IMR-90 (cell line): ENCODE results near the gene KCTD12. TPM values are rescaled to one million over a fixed set of nuclear protein-coding genes. Genes with fewer than 3 reads are reported as not detected.

Experiments
- ATAC-seq: fragments of 200-7000 bp; cut with Tn5 transposase; 2 replicates; pipeline ENCODE4 v1.9.1; 2020; ENCODE audit warnings: low read depth, mild to moderate bottlenecking, moderate library complexity
- BruUV-seq: library from RNA; stranded (reverse); fragments of 400-500 nt; replicated peaks from 2 replicates; lab custom pipeline; 2021; lab: Mats Ljungman, UMichigan
- CTCF ChIA-PET: fragments of 300-600 bp; formaldehyde crosslinking; extraction: SDS; loops from one replicate; lab custom pipeline; 2021; ENCODE audit warnings: antibody characterized with exemption; lab: Yijun Ruan, JAX
- POLR2A ChIA-PET: fragments of 300-600 bp; sonication (Branson Sonifier 250); formaldehyde crosslinking; loops from one replicate; lab custom pipeline; 2022; ENCODE audit warnings: antibody characterized with exemption; ENCODE audit not compliant: unreplicated experiment; lab: Charles Lee
- DNase-seq: peaks from one replicate; pipeline ENCODE4 v3.0.0; 2013
- H2AFZ ChIP-seq: replicated peaks from 2 replicates; pipeline ENCODE3; 2013; ENCODE audit warnings: low read length, mild to moderate bottlenecking; ENCODE audit not compliant: poor library complexity
- H2AK5ac ChIP-seq: 2 replicates; pipeline ENCODE4 v1.6.1; 2013; ENCODE audit warnings: low read depth, low read length, inconsistent platforms
- H2AK9ac ChIP-seq: replicated peaks from 2 replicates; pipeline ENCODE3; 2013; ENCODE audit warnings: mild to moderate bottlenecking, low read depth, low read length, moderate library complexity; ENCODE audit not compliant: poor library complexity
- H2BK120ac ChIP-seq: 2 replicates; pipeline ENCODE4 v1.6.1; 2013; ENCODE audit warnings: low read depth, low read length, inconsistent platforms
- H2BK15ac ChIP-seq: 3 replicates; pipeline ENCODE4 v1.6.1; 2013; ENCODE audit warnings: low read depth, low read length, inconsistent platforms
- H2BK20ac ChIP-seq: 2 replicates; pipeline ENCODE4 v1.6.1; 2013; ENCODE audit warnings: low read depth, mild to moderate bottlenecking, inconsistent platforms, low read length, moderate library complexity
- H2BK5ac ChIP-seq: 2 replicates; pipeline ENCODE4 v1.6.1; 2013; ENCODE audit warnings: mild to moderate bottlenecking, low read depth, low read length, inconsistent platforms; ENCODE audit not compliant: poor library complexity, severe bottlenecking
- H3K14ac ChIP-seq: replicated peaks from 2 replicates; pipeline ENCODE4 v1.6.1; 2013; ENCODE audit warnings: low read depth, low read length, inconsistent platforms
- H3K18ac ChIP-seq: 2 replicates; pipeline ENCODE4 v1.6.1; 2013; ENCODE audit warnings: low read depth, low read length, control low read depth
- H3K23ac ChIP-seq: 2 replicates; pipeline ENCODE4 v1.6.1; 2013; ENCODE audit warnings: low read depth, low read length, inconsistent platforms
- H3K27ac ChIP-seq: 2 replicates; pipeline ENCODE4 v1.5.1; 2013; ENCODE audit warnings: mild to moderate bottlenecking, control low read depth, low read length; ENCODE audit not compliant: insufficient read depth
- H3K27me3 ChIP-seq: 2 replicates; pipeline ENCODE4 v1.6.1; 2013; ENCODE audit warnings: low read length; ENCODE audit not compliant: control insufficient read depth, insufficient read depth
- H3K36me3 ChIP-seq: 2 replicates; pipeline ENCODE4 v1.6.1; 2013; ENCODE audit warnings: low read length, mixed read lengths; ENCODE audit not compliant: control insufficient read depth, insufficient read depth
- H3K4ac ChIP-seq: 2 replicates; pipeline ENCODE4 v1.6.1; 2013; ENCODE audit warnings: low read depth, low read length, inconsistent platforms
- H3K4me1 ChIP-seq: 2 replicates; pipeline ENCODE4 v1.6.1; 2013; ENCODE audit warnings: low read length, mixed read lengths; ENCODE audit not compliant: control insufficient read depth, insufficient read depth
- H3K4me2 ChIP-seq: 2 replicates; pipeline ENCODE4 v1.6.1; 2013; ENCODE audit warnings: low read depth, mild to moderate bottlenecking, control low read depth, low read length, moderate library complexity
- H3K4me3 ChIP-seq: 2 replicates; pipeline ENCODE4 v1.5.1; 2013; ENCODE audit warnings: low read depth, mild to moderate bottlenecking, control low read depth, low read length, moderate library complexity; ENCODE audit not compliant: insufficient read depth
- H3K56ac ChIP-seq: 2 replicates; pipeline ENCODE4 v1.6.1; 2013; ENCODE audit warnings: low read length, inconsistent platforms; ENCODE audit not compliant: insufficient read depth; ENCODE audit errors: extremely low read depth
- H3K79me1 ChIP-seq, 2 experiments: 2 replicates each; pipeline ENCODE4 v1.6.1; 2013; ENCODE audit warnings: low read length in 2 of 2, inconsistent platforms in 1 of 2, low read depth in 1 of 2
- H3K9ac ChIP-seq: 2 replicates; pipeline ENCODE4 v1.6.1; 2013; ENCODE audit warnings: low read depth, low read length, control low read depth
- H3K9me1 ChIP-seq: 2 replicates; pipeline ENCODE4 v1.6.1; 2013; ENCODE audit warnings: low read length, inconsistent platforms; ENCODE audit not compliant: insufficient read depth
- H3K9me3 ChIP-seq: 2 replicates; pipeline ENCODE4 v1.6.1; 2013; ENCODE audit warnings: low read length; ENCODE audit not compliant: control insufficient read depth, insufficient read depth
- H4K20me1 ChIP-seq: 2 replicates; pipeline ENCODE4 v1.6.1; 2013; ENCODE audit warnings: low read length, inconsistent platforms; ENCODE audit not compliant: insufficient read depth
- H4K5ac ChIP-seq: 2 replicates; pipeline ENCODE4 v1.6.1; 2013; ENCODE audit warnings: mild to moderate bottlenecking, low read depth, low read length, control low read depth
- H4K8ac ChIP-seq, 2 experiments: 2 replicates each; pipeline ENCODE4 v1.6.1; 2013; ENCODE audit warnings: low read depth in 2 of 2, low read length in 2 of 2, control low read depth in 1 of 2, inconsistent platforms in 1 of 2
- H4K91ac ChIP-seq: 2 replicates; pipeline ENCODE4 v1.6.1; 2013; ENCODE audit warnings: low read depth, low read length, inconsistent platforms; ENCODE audit not compliant: insufficient read depth
- BHLHE40 ChIP-seq: fragments of 150-350 bp; IDR thresholded peaks from 2 replicates; pipeline ENCODE4 v1.6.1; 2016; ENCODE audit warnings: mild to moderate bottlenecking, low read depth, low read length
- CEBPB ChIP-seq: IDR thresholded peaks from 2 replicates; pipeline ENCODE4 v1.6.1; 2012; ENCODE audit warnings: low read depth, low read length, improper control_type of control experiment
- ELK1 ChIP-seq: fragments of 150-350 bp; IDR thresholded peaks from 2 replicates; pipeline ENCODE4 v1.6.1; 2016; ENCODE audit warnings: low read depth, mild to moderate bottlenecking, low read length, moderate library complexity, borderline replicate concordance
- FOS ChIP-seq: fragments of 150-350 bp; IDR thresholded peaks from 2 replicates; pipeline ENCODE4 v1.6.1; 2016; ENCODE audit warnings: low read depth, low read length
- MAFK ChIP-seq: IDR thresholded peaks from 2 replicates; pipeline ENCODE4 v1.6.1; 2012; ENCODE audit warnings: low read depth, low read length, improper control_type of control experiment
- MAZ ChIP-seq: IDR thresholded peaks from 2 replicates; pipeline ENCODE4 v1.6.1; 2012; ENCODE audit warnings: low read depth, mild to moderate bottlenecking, low read length, improper control_type of control experiment, moderate library complexity, borderline replicate concordance
- NFE2L2 ChIP-seq: fragments of 150-350 bp; IDR thresholded peaks from 2 replicates; pipeline ENCODE4 v1.6.1; 2016; ENCODE audit warnings: low read depth, mild to moderate bottlenecking, low read length
- POLR2A ChIP-seq: IDR thresholded peaks from 2 replicates; pipeline ENCODE4 v1.6.1; 2012; ENCODE audit warnings: mild to moderate bottlenecking, low read depth, low read length
- RAD21 ChIP-seq: IDR thresholded peaks from 2 replicates; pipeline ENCODE4 v1.6.1; 2012; ENCODE audit warnings: low read length, improper control_type of control experiment
- RCOR1 ChIP-seq: IDR thresholded peaks from 2 replicates; pipeline ENCODE4 v1.6.1; 2012; ENCODE audit warnings: mild to moderate bottlenecking, low read length, improper control_type of control experiment; ENCODE audit not compliant: insufficient replicate concordance
- SMC3 ChIP-seq: fragments of 150-350 bp; IDR thresholded peaks from 2 replicates; pipeline ENCODE4 v1.6.1; 2016; ENCODE audit warnings: low read depth, mild to moderate bottlenecking, antibody characterized with exemption, low read length, moderate library complexity
- WGBS, 2 experiments: methylation state at CpG; one replicate each; pipeline versions ENCODE4 v1.1.5 to v1.1.7; 2013; ENCODE audit warnings: missing lambda C conversion rate in 2 of 2; ENCODE audit not compliant: insufficient read length in 1 of 2; ENCODE audit errors: extremely low coverage in 2 of 2; 5-methylcytosine and 5-hydroxymethylcytosine counted together
- dilution Hi-C: fragments of 300-500 bp; cut with HindIII; formaldehyde crosslinking; loops from one replicate; pipeline ENCODE4 v1.14.3; 2018; ENCODE audit warnings: low sequenced_read_pairs; ENCODE audit not compliant: unreplicated experiment
- in situ Hi-C: fragments of 300-500 bp; cut with MboI; formaldehyde crosslinking; loops from 3 replicates; pipeline ENCODE4 v1.14.3; 2019; ENCODE audit warnings: low sequenced_read_pairs, inconsistent platforms, mixed read lengths
- intact Hi-C: fragments of 100-400 bp; cut with micrococcal nuclease; formaldehyde crosslinking; loops from 2 replicates; pipeline ENCODE4 v1.10.0; 2022
- polyA plus RNA-seq, 3 experiments: library from polyadenylated mRNA; depleted of rRNA; stranded (reverse); fragments of >200 nt; gene quantifications; 2 replicates each; pipeline ENCODE4 v1.2.3, GENCODE V29; 2012; ENCODE audit warnings: low replicate concordance in 1 of 3
- total RNA-seq: library from RNA; depleted of rRNA; stranded (reverse); fragments of >200 nt; gene quantifications from 2 replicates; pipeline ENCODE4 v1.2.3, GENCODE V29; 2012
- TF ChIP-seq, protein P1 (sequence below): fragments of 150-350 bp; IDR thresholded peaks from 2 replicates; pipeline ENCODE4 v1.6.1; 2017; ENCODE audit warnings: mild to moderate bottlenecking, antibody characterized with exemption, low read length, low read depth
- TF ChIP-seq, protein P2 (sequence below): conservative IDR thresholded peaks from 2 replicates; pipeline ENCODE4 v1.5.1; 2012; ENCODE audit warnings: mild to moderate bottlenecking, low read depth, low read length, improper control_type of control experiment

The KCTD12 gene
- total and polyA plus RNA-seq, 2 of the 4 experiments (the other 2 are of a cell fraction) = 1.8 to 1.9 TPM

DNA sequence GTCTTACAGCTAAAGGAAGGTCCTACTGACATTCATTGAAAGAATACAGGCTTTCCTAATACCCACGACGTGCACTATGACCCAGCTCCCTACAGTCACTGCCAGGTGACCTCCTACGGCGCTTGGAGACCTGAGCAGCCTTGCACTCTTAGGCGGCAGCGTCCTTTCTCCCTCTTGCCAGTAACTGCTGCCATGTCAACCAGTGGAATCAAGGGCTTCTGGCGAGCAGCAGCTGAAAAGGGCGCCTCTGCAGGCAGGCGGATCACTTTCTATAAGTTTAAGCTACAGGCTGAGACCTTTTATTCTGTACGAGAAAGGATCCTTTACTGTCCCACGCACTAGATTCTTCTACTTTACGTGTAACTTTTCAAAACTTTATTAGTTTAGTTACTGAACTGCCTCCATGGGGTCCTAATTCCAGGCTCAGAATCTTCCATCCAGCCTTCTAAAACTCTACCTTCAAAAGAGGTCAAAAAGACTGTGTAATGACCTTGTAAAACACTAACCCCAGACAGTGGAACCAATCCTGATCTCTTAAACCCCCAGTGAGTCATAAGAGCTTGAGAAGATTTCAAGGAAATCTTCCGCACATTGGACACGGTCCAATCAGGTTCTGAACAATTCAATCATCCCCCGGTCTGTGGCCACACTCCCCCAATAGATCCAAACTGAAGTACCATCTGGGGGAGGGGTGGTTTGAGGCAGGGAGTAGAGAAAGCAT is 1.9 kb downstream of the KCTD12 start:
- TF ChIP-seq, protein P1, sequence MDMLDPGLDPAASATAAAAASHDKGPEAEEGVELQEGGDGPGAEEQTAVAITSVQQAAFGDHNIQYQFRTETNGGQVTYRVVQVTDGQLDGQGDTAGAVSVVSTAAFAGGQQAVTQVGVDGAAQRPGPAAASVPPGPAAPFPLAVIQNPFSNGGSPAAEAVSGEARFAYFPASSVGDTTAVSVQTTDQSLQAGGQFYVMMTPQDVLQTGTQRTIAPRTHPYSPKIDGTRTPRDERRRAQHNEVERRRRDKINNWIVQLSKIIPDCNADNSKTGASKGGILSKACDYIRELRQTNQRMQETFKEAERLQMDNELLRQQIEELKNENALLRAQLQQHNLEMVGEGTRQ = no peak
- TF ChIP-seq CEBPB (no peak), MAZ (no peak), POLR2A (no peak), RCOR1 (no peak), NFE2L2 (no peak), RAD21 (no peak), BHLHE40 (no peak), ELK1 (no peak), FOS (no peak), MAFK (no peak), SMC3 (no peak)
- TF ChIP-seq, protein P2, sequence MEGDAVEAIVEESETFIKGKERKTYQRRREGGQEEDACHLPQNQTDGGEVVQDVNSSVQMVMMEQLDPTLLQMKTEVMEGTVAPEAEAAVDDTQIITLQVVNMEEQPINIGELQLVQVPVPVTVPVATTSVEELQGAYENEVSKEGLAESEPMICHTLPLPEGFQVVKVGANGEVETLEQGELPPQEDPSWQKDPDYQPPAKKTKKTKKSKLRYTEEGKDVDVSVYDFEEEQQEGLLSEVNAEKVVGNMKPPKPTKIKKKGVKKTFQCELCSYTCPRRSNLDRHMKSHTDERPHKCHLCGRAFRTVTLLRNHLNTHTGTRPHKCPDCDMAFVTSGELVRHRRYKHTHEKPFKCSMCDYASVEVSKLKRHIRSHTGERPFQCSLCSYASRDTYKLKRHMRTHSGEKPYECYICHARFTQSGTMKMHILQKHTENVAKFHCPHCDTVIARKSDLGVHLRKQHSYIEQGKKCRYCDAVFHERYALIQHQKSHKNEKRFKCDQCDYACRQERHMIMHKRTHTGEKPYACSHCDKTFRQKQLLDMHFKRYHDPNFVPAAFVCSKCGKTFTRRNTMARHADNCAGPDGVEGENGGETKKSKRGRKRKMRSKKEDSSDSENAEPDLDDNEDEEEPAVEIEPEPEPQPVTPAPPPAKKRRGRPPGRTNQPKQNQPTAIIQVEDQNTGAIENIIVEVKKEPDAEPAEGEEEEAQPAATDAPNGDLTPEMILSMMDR = no peak; the same call in 1 of the 2 replicates
- Histone ChIP-seq H2BK15ac (no peak overlapping the region), H4K91ac (no peak overlapping the region), H2BK5ac (no peak overlapping the region), H3K9me3 (no peaks in the 10 kb centered on the region), H2AK5ac (no peak overlapping the region), H2BK20ac (no peak overlapping the region), H4K20me1 (no peaks in the 10 kb centered on the region), H3K79me1 (no peaks in the 10 kb centered on the region; a peak in 1 of 4 replicates), H4K5ac (no peak overlapping the region), H2AK9ac (peak overlapping the region; percentile 57), H3K27ac (no peak overlapping the region), H3K27me3 (no peaks in the 10 kb centered on the region), H3K4me1 (peaks cover 7% of the 10 kb centered on the region), H3K36me3 (no peaks in the 10 kb centered on the region), H3K14ac (no peak overlapping the region), H3K9me1 (peaks cover 3% of the 10 kb centered on the region; the same call in 1 of the 2 replicates), H3K9ac (no peak overlapping the region), H4K8ac (no peak overlapping the region), H3K4ac (no peak overlapping the region), H3K18ac (no peak overlapping the region), H2BK120ac (no peak overlapping the region), H3K4me3 (peak overlapping the region; percentile 67; the same call in 1 of the 2 replicates), H3K23ac (peak overlapping the region; percentile 11; the same call in 1 of the 2 replicates), H3K4me2 (peak overlapping the region; percentile 86), H2AFZ (peak overlapping the region; percentile 93), H3K56ac (no peak overlapping the region)
- ChIA-PET POLR2A (no interaction called here), CTCF (interaction anchor here (0.6 to 2.3 kb wide), 8 partner anchors 11 to 372 kb away, joined by 3 to 19 read pairs (median 5); no protein-coding TSS in a partner anchor)
- dilution Hi-C loops = no loop called here
- WGBS, 2 experiments = 40% methylated on average over 8 of the region's 15 CpGs; no CpG with 5 or more reads in 1 of the 2 experiments
- no TSS peak for BruUV-seq
- in situ Hi-C loops = no loop called here
- no peak for ATAC-seq
- intact Hi-C loops = loop anchor here (2.0 kb wide), 1 partner anchor 1014 kb away; no protein-coding TSS in a partner anchor
- peak; percentile 20 for DNase-seq
